ENCODE data around the gene TRABD2A. TPM values are rescaled to one million over a fixed set of nuclear protein-coding genes. Genes with fewer than 3 reads are reported as not detected.
A peak's percentile ranks its signal among the peaks of the same experiment; 100 is the strongest.

Gene TRABD2A
- total RNA-seq, 2 experiments from 2014 or later, result 166 to 170 TPM

GRCh38 chr2:84901593-84902120, 20.8 kb upstream of the TRABD2A start:
- ATAC-seq (ENCODE audit: poor library complexity), result no peak
- no peaks in the 10 kb centered on the region for H3K9me3 Mint-ChIP-seq
- Histone ChIP-seq H3K36me3 (ENCODE audit: insufficient read depth, low read length) (peaks cover 6% of the 10 kb centered on the region), H3K27ac (ENCODE audit: low read depth in 1 of 2, low read length in 2 of 2) (no peak overlapping the region), H3K4me1 (ENCODE audit: insufficient read depth, low read length) (peaks cover 41% of the 10 kb centered on the region), H3K27me3 (ENCODE audit: control insufficient read depth in 1 of 2, insufficient read depth in 2 of 2, low read length in 2 of 2) (no peaks in the 10 kb centered on the region), H3K4me3 (ENCODE audit: low read length) (no peak overlapping the region), H3K9me3 (ENCODE audit: control insufficient read depth in 1 of 2, insufficient read depth in 1 of 2, low read length in 2 of 2) (peaks cover 0 to 4% of the 10 kb centered on the region in 2 experiments)
- H3K4me1 Mint-ChIP-seq (ENCODE audit: low read depth), result peaks cover 74% of the 10 kb centered on the region
- no peak overlapping the region for H3K4me3 Mint-ChIP-seq
- H3K27ac Mint-ChIP-seq, result peak overlapping the region; percentile 32
- DNase-seq, result no peak
- TF ChIP-seq CTCF (IDR thresholded peaks at IDR 0.05), result no peak
- ChIA-PET CTCF (interaction anchor here (1.2 to 9.2 kb wide), 2 partner anchors 20 to 24 kb away, joined by 4 to 88 read pairs; no protein-coding TSS in a partner anchor), POLR2A (interaction anchor here (0.6 to 1.2 kb wide), 2 partner anchors 19 to 20 kb away, joined by 3 to 5 read pairs; no protein-coding TSS in a partner anchor)
- H3K27me3 Mint-ChIP-seq, result no peaks in the 10 kb centered on the region
- intact Hi-C loops (cut with DNase I, micrococcal nuclease), result loop anchor here in 1 of 2 experiments (2.0 kb wide), 1 partner anchor 15 kb away; no protein-coding TSS in a partner anchor
- H3K36me3 Mint-ChIP-seq (ENCODE audit: low read depth), result peaks cover 15% of the 10 kb centered on the region

- H3K9me3 ChIP-seq (ENCODE audit: control insufficient read depth in 1 of 2, insufficient read depth in 1 of 2, low read length in 2 of 2), result no peaks in the 10 kb centered on the region
- no peaks in the 10 kb centered on the region for H3K36me3 ChIP-seq (ENCODE audit: insufficient read depth, low read length)
- no peak overlapping the region for H3K4me3 ChIP-seq (ENCODE audit: low read length)
- ChIA-PET POLR2A (interaction anchor here (1.2 kb wide), 1 partner anchor 19 kb away, joined by 5 read pairs; no protein-coding TSS in a partner anchor), CTCF (interaction anchor here (1.2 to 9.2 kb wide), 2 partner anchors 19 to 25 kb away, joined by 4 to 88 read pairs; no protein-coding TSS in a partner anchor)
- intact Hi-C loops (cut with DNase I, micrococcal nuclease), result loop anchor here in 1 of 2 experiments (2.0 kb wide), 1 partner anchor 14 kb away; no protein-coding TSS in a partner anchor
- Mint-ChIP-seq H3K4me1 (ENCODE audit: low read depth) (peaks cover 79% of the 10 kb centered on the region), H3K36me3 (ENCODE audit: low read depth) (peaks cover 8% of the 10 kb centered on the region), H3K9me3 (no peaks in the 10 kb centered on the region), H3K4me3 (no peak overlapping the region), H3K27me3 (no peaks in the 10 kb centered on the region), H3K27ac (peak overlapping the region; percentile 32)
- TF ChIP-seq CTCF (IDR thresholded peaks at IDR 0.05), result no peak
- H3K27me3 ChIP-seq (ENCODE audit: control insufficient read depth in 1 of 2, insufficient read depth in 2 of 2, low read length in 2 of 2), result no peaks in the 10 kb centered on the region
- peaks cover 41% of the 10 kb centered on the region for H3K4me1 ChIP-seq (ENCODE audit: insufficient read depth, low read length)
- ATAC-seq (ENCODE audit: poor library complexity), result no peak
- DNase-seq, result no peak
- H3K27ac ChIP-seq (ENCODE audit: low read depth in 1 of 2, low read length in 2 of 2), result no peak overlapping the region
These were observed 20.1 kb upstream of the TRABD2A start for GRCh38 chr2:84900971-84901370.

DNA sequence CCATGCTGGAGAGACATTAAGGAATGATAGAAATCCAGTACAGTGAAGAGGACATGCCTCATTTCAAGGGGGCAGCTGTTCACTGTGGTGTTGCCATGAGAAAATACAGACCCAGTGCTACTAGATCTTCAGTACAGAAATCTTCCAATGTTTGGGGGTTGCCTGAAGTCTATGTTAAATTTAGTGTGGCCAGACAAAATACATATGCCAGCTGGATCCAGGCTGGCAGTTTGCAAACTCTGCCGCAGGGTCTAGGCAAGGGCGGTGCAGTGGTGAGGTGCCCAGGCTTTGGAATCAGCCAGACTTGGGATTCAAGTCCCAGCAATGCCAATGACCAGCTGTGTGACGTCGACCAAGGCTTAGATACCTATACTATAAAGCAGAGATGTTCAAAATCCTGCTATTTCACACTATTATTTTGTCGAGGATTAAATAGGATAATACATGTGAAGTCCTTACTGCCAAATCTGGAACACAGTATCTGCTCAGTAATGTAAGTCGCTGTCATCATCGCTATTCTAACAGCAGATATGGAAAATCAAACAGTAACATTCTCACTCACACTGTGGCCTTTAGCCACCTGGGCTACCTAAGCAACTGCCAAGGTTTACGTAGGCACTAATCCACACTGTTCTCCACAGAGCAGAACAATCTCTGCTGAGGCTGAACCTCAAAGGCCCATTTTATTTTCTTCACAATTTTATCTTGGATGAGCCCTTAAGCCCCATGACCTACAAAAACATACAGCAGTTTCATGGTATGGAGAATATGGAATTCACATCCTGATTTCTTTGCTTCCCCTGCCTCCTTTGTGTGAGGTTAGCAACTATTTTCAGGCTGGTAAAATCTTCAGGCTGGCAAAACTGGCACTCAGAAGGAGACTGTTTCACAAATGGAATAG, 18.7 kb upstream of the TRABD2A start:
- POLR2A ChIA-PET, result interaction anchor here (2.2 to 2.3 kb wide), 3 partner anchors 8 to 18 kb away, joined by 19 to 44 read pairs (median 27); no protein-coding TSS in a partner anchor
- intact Hi-C loops (cut with DNase I, micrococcal nuclease), result loop anchor here in 1 of 2 experiments (2.0 kb wide), 1 partner anchor 13 kb away; no protein-coding TSS in a partner anchor
- no peaks in the 10 kb centered on the region for H3K27me3 ChIP-seq (ENCODE audit: control insufficient read depth in 1 of 2, insufficient read depth in 2 of 2, low read length in 2 of 2)
- TF ChIP-seq CTCF (IDR thresholded peaks at IDR 0.05), result no peak
- H3K4me1 Mint-ChIP-seq (ENCODE audit: low read depth), result peaks cover 86% of the 10 kb centered on the region
- no peaks in the 10 kb centered on the region for H3K9me3 ChIP-seq (ENCODE audit: control insufficient read depth in 1 of 2, insufficient read depth in 1 of 2, low read length in 2 of 2)
- CTCF ChIA-PET, result interaction anchor here (0.6 to 9.2 kb wide), 5 partner anchors 10 to 402 kb away, joined by 3 to 88 read pairs (median 5); no protein-coding TSS in a partner anchor
- no peaks in the 10 kb centered on the region for H3K36me3 ChIP-seq (ENCODE audit: insufficient read depth, low read length)
- peaks cover under 1% of the 10 kb centered on the region for H3K36me3 Mint-ChIP-seq (ENCODE audit: low read depth)
- no peaks in the 10 kb centered on the region for H3K27me3 Mint-ChIP-seq
- peaks cover 47% of the 10 kb centered on the region for H3K4me1 ChIP-seq (ENCODE audit: insufficient read depth, low read length)
- peak overlapping the region; percentile 94 for H3K27ac Mint-ChIP-seq
- no peak for DNase-seq
- H3K27ac ChIP-seq (ENCODE audit: low read depth in 1 of 2, low read length in 2 of 2), result peak overlapping the region; percentile 37 to 48
- no peaks in the 10 kb centered on the region for H3K9me3 Mint-ChIP-seq
- no peak overlapping the region for H3K4me3 ChIP-seq (ENCODE audit: low read length)
- no peak overlapping the region for H3K4me3 Mint-ChIP-seq
- no peak for ATAC-seq (ENCODE audit: poor library complexity)
